T-helper 9 cell (primary cell): ENCODE results near the gene PRAC1.

ENCODE experiments used
- DNase-seq: peaks from one replicate; pipeline ENCODE4 v3.0.0-alpha.2; 2020
- total RNA-seq, 2 donors: gene quantifications; one replicate each; lab custom pipeline; 2026; lab: John Stamatoyannopoulos, UW

PRAC1 gene
- 0 reads per million in 2 donors for total RNA-seq

GRCh38 chr17:48722201-48722907 lies at the start of gene PRAC1:
Gene PRAC1, minus strand, starts transcription at chr17:48722518. Its CDS starts 126 bp downstream, at chr17:48722392.
- no peak for DNase-seq

- DNase-seq: no peak
Observed at GRCh38 chr17:48770954-48771353, 48.6 kb upstream of the PRAC1 start.

GRCh38 chr17:48769009-48769675 lies 46.8 kb upstream of the PRAC1 start:
- DNase-seq: no peak

- DNase-seq: no peak
Observed at GRCh38 chr17:48767263-48767774, 45.0 kb upstream of the PRAC1 start.

- no peak for DNase-seq
Observed at GRCh38 chr17:48761114-48761513, 38.8 kb upstream of the PRAC1 start.

GRCh38 chr17:48760411-48760810 lies 38.1 kb upstream of the PRAC1 start:
- no peak for DNase-seq

GRCh38 chr17:48759288-48759687 lies 37.0 kb upstream of the PRAC1 start:
- DNase-seq: no peak

GRCh38 chr17:48757524-48757961 lies 35.2 kb upstream of the PRAC1 start:
- no peak for DNase-seq

- DNase-seq: no peak
Observed at GRCh38 chr17:48756830-48757251, 34.5 kb upstream of the PRAC1 start.

- no peak for DNase-seq
Observed at GRCh38 chr17:48755356-48755755, 33.0 kb upstream of the PRAC1 start.

GRCh38 chr17:48754500-48755261 lies 32.4 kb upstream of the PRAC1 start:
- DNase-seq: no peak

GRCh38 chr17:48753794-48754499 lies 31.6 kb upstream of the PRAC1 start:
- DNase-seq: no peak

GRCh38 chr17:48752399-48753288 lies 30.3 kb upstream of the PRAC1 start:
- no peak for DNase-seq

GRCh38 chr17:48751733-48752398 lies 29.5 kb upstream of the PRAC1 start:
- DNase-seq: no peak

- DNase-seq: no peak
Observed at GRCh38 chr17:48751172-48751571, 28.9 kb upstream of the PRAC1 start.

- no peak for DNase-seq
Observed at GRCh38 chr17:48749621-48750553, 27.6 kb upstream of the PRAC1 start.

- DNase-seq: no peak
Observed at GRCh38 chr17:48748718-48749566, 26.6 kb upstream of the PRAC1 start.

GRCh38 chr17:48747445-48748363 lies 25.4 kb upstream of the PRAC1 start:
- DNase-seq: no peak
